DOHH2 (cell line): Measurements from ENCODE around the gene RCOR1.

Experiments
- H3F3A ChIP-seq: fragments of 200-600 bp; sonication (generic), shearing (Covaris generic); 2 replicates; pipeline ENCODE4 v1.6.0; 2016; ENCODE audit warnings: antibody characterized with exemption, mild to moderate bottlenecking; ENCODE audit not compliant: control insufficient read depth, insufficient read depth
- H3K27ac ChIP-seq: fragments of 200-600 bp; sonication (generic); 2 replicates; pipeline ENCODE4 v1.5.1; 2014; ENCODE audit warnings: low read depth, mild to moderate bottlenecking, low read length, moderate library complexity
- H3K27me3 ChIP-seq: fragments of 200-600 bp; sonication (generic); 2 replicates; pipeline ENCODE4 v1.6.1; 2014; ENCODE audit warnings: mild to moderate bottlenecking, low read length, mixed read lengths; ENCODE audit not compliant: control insufficient read depth
- H3K36me3 ChIP-seq: fragments of 200-600 bp; sonication (generic); 2 replicates; pipeline ENCODE4 v1.6.1; 2014; ENCODE audit warnings: mild to moderate bottlenecking, low read length, moderate library complexity, mixed read lengths; ENCODE audit not compliant: control insufficient read depth
- H3K4me1 ChIP-seq: fragments of 200-600 bp; sonication (generic); 2 replicates; pipeline ENCODE4 v1.6.1; 2014; ENCODE audit warnings: mild to moderate bottlenecking, low read length, mixed read lengths; ENCODE audit not compliant: control insufficient read depth
- H3K4me2 ChIP-seq: fragments of 200-600 bp; sonication (generic); 2 replicates; pipeline ENCODE4 v1.6.0; 2014; ENCODE audit warnings: mild to moderate bottlenecking, low read length, moderate library complexity
- H3K4me3 ChIP-seq: fragments of 200-600 bp; sonication (generic); 2 replicates; pipeline ENCODE4 v1.5.1; 2014; ENCODE audit warnings: mild to moderate bottlenecking, low read length, mixed read lengths
- H3K79me2 ChIP-seq: fragments of 200-600 bp; sonication (generic); 2 replicates; pipeline ENCODE4 v1.6.1; 2014; ENCODE audit warnings: mild to moderate bottlenecking, low read length, mixed read lengths; ENCODE audit not compliant: control insufficient read depth
- H3K9me2 ChIP-seq: fragments of 200-600 bp; sonication (generic); replicated peaks from 2 replicates; pipeline ENCODE4 v1.6.1; 2014; ENCODE audit warnings: mild to moderate bottlenecking, low read length, mixed read lengths; ENCODE audit not compliant: control insufficient read depth
- H3K9me3 ChIP-seq: fragments of 200-600 bp; sonication (generic); 2 replicates; pipeline ENCODE4 v1.6.1; 2014; ENCODE audit warnings: antibody characterized with exemption, low read length, mixed read lengths; ENCODE audit not compliant: control insufficient read depth, insufficient read depth
- H4K20me1 ChIP-seq: fragments of 200-600 bp; sonication (generic); 2 replicates; pipeline ENCODE4 v1.6.0; 2014; ENCODE audit warnings: low read depth, mild to moderate bottlenecking, antibody characterized with exemption, low read length, moderate library complexity; ENCODE audit not compliant: control insufficient read depth, insufficient read depth
- EZH2phosphoT487 ChIP-seq: fragments of 200-600 bp; sonication (generic); IDR thresholded peaks from 2 replicates; pipeline ENCODE4 v1.6.1; 2017; ENCODE audit warnings: borderline replicate concordance, mild to moderate bottlenecking, antibody characterized with exemption, low read length, moderate library complexity, mixed read lengths
- TF ChIP-seq, protein P1 (sequence below): fragments of 200-600 bp; sonication (generic); IDR thresholded peaks from one replicate; pipeline ENCODE4 v1.5.1; 2014; ENCODE audit warnings: antibody characterized with exemption, mild to moderate bottlenecking, low read depth, low read length; ENCODE audit not compliant: poor library complexity, severe bottlenecking

RCOR1 gene

GRCh38 chr14:102731871-102732800 lies 139.7 kb downstream of the RCOR1 start:
- Histone ChIP-seq H3K4me1 (no peaks in the 10 kb centered on the region), H4K20me1 (no peaks in the 10 kb centered on the region)
- TF ChIP-seq, protein P1, sequence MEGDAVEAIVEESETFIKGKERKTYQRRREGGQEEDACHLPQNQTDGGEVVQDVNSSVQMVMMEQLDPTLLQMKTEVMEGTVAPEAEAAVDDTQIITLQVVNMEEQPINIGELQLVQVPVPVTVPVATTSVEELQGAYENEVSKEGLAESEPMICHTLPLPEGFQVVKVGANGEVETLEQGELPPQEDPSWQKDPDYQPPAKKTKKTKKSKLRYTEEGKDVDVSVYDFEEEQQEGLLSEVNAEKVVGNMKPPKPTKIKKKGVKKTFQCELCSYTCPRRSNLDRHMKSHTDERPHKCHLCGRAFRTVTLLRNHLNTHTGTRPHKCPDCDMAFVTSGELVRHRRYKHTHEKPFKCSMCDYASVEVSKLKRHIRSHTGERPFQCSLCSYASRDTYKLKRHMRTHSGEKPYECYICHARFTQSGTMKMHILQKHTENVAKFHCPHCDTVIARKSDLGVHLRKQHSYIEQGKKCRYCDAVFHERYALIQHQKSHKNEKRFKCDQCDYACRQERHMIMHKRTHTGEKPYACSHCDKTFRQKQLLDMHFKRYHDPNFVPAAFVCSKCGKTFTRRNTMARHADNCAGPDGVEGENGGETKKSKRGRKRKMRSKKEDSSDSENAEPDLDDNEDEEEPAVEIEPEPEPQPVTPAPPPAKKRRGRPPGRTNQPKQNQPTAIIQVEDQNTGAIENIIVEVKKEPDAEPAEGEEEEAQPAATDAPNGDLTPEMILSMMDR: no peak
- no peak for TF ChIP-seq EZH2phosphoT487

DNA sequence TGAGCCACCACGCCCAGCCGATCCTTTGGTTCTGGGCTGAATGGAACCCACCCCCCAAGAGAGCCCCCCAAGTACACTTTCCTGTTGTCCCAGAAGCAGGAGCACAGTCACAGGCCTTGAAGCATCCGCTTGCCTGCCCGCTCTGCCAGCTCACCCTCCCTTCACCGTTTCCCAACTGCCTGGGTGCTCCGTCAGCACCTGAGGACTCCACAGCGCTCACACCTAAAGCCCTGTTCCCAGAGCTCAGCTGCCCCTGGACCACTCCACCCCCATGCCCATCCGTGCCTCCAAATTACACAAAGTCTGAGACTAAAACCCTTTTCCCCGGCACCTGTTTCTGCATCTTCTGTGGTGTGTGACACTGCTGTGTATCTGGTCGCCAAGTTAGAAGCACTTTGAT lies 140.5 kb downstream of the RCOR1 start:
- H3K79me2 ChIP-seq: no peaks in the 10 kb centered on the region
- no peaks in the 10 kb centered on the region for H3F3A ChIP-seq
- no peaks in the 10 kb centered on the region for H3K9me2 ChIP-seq
- H3K4me3 ChIP-seq: no peak overlapping the region
- peaks cover 15% of the 10 kb centered on the region for H3K36me3 ChIP-seq
- H3K9me3 ChIP-seq: no peaks in the 10 kb centered on the region
- H3K4me2 ChIP-seq: no peak overlapping the region
- no peaks in the 10 kb centered on the region for H4K20me1 ChIP-seq
- no peaks in the 10 kb centered on the region for H3K4me1 ChIP-seq
- no peak overlapping the region for H3K27ac ChIP-seq
- TF ChIP-seq, protein P1: no peak
- no peak for TF ChIP-seq EZH2phosphoT487
- H3K27me3 ChIP-seq: no peaks in the 10 kb centered on the region

More at GRCh38 chr14:102731871-102732800, 139.7 kb downstream of the RCOR1 start:
- peaks cover 22% of the 10 kb centered on the region for H3K36me3 ChIP-seq
- H3K27ac ChIP-seq: no peak overlapping the region
- H3K79me2 ChIP-seq: no peaks in the 10 kb centered on the region
- no peaks in the 10 kb centered on the region for H3K9me3 ChIP-seq
- H3K4me3 ChIP-seq: no peak overlapping the region
- no peak overlapping the region for H3K4me2 ChIP-seq
- H3K9me2 ChIP-seq: no peaks in the 10 kb centered on the region
- no peaks in the 10 kb centered on the region for H3F3A ChIP-seq
- H3K27me3 ChIP-seq: no peaks in the 10 kb centered on the region

DNA sequence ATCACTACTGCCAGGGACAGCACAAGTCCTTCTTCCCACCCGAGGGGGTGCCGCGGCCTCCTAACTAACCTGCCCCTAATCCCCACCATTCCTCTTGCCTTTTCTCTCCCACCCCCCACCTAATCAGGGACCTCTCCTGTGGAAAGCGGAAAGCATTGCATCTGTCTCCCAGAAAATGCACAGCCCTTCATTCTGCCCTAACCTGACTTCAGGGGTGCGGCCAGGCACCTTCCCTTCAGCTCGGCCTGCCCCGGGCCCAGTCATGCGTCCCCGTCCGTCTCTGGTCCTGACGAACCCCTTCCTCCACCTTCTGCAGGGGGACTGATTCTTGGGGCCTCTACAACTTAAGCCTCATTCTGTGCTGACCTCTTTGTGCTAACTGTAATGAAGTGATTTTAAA lies 140.9 kb downstream of the RCOR1 start:
- no peaks in the 10 kb centered on the region for H3F3A ChIP-seq
- H3K4me2 ChIP-seq: no peak overlapping the region
- no peak for TF ChIP-seq EZH2phosphoT487
- TF ChIP-seq, protein P1: no peak
- H3K9me3 ChIP-seq: no peaks in the 10 kb centered on the region
- H3K79me2 ChIP-seq: no peaks in the 10 kb centered on the region
- no peak overlapping the region for H3K27ac ChIP-seq
- H3K9me2 ChIP-seq: no peaks in the 10 kb centered on the region
- H3K4me1 ChIP-seq: no peaks in the 10 kb centered on the region
- H3K4me3 ChIP-seq: no peak overlapping the region
- H3K36me3 ChIP-seq: peaks cover 11% of the 10 kb centered on the region
- no peaks in the 10 kb centered on the region for H3K27me3 ChIP-seq
- H4K20me1 ChIP-seq: no peaks in the 10 kb centered on the region
